GM18868 (cell line): Measurements from ENCODE around the gene PIGC.
A peak's percentile ranks its signal among the peaks of the same experiment; 100 is the strongest.

Experiments
- ATAC-seq: cut with Tn5 transposase; IDR thresholded peaks from one replicate; pipeline ENCODE4 v1.9.1; 2021; ENCODE audit warnings: mild to moderate bottlenecking, moderate library complexity; ENCODE audit not compliant: unreplicated experiment

PIGC gene

DNA sequence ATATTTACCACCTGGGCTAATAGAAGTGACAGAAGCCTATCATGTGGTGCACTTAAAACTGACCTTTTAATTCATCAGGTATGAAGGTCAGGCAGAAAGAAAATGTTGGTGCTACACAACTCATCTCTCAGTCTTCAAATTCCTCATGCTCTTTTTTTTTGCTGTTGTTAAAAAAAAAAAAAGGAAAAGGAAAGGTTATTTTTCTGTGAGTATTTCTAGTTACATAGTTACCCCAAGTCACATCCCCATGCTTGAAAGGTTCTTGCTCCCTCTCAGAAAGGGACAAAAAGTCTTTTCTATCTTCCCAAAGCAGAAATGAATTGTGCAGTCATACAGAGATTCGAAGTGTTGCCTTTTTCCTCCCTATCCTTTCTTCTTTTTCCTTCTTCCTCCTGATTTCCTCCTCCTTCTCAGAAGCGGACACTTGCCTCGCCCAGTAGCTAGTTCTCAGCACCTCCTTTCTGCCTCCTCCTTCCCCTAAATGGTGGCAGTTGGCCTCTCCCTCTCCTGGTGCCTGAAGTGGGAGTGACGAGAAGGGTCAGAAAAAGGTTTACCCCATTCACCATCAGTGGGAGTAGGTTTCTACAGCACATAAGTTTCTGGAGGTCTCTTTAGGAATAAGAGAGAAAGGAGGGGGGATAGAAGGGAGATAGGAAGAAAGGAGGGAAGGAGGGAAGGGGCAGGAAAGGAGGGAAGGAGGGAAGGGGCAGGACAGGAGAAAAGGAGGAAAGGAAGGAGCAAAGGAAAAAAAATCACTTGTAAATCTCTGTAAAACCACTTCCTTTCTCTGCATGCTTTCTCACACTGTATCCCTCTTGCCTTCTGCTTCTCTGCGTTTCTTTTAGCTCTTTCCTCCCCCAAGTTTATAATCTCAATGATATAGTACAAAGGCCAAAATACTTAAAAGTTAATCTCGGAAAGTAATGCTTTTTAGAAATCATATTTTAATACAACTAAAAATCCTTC is 43.8 kb downstream of the PIGC start:
- no peak for ATAC-seq

DNA sequence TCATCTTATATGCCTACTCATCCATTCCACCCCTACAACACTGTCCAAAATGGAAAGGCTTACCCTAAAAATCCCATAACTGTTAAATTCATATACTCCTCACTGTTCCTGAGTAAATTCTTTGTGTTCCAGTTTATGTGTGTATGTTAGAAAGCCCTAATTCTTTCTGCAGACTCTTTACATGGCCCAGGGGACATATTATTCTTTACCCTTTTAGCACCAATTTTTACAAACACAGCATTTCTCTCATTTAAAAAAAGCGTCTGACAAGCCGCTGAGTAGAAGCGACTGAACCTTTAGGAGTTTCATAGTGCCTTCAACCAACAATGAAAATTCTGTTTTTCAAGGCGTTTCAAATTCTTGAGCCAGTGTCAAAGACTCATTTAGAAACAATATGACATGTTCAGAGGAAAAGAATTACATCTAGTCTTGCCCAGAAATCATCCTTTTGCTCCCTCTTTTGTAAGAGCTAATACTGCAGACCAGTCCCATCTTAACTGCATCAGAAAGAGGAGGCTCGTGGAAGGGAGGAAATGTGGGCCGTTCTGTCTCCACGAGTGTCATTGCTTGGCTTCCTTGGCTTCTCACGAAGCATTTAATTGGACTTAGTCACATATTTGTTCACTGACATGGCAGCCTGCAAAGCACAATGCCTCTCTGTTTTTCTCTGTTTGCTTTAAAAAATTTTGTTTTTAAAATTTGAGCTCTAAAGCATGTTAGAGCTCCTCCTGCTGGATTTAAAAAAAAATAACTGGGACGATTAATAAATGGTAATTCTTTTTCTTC is 44.7 kb downstream of the PIGC start:
- peak; percentile 38 for ATAC-seq

DNA sequence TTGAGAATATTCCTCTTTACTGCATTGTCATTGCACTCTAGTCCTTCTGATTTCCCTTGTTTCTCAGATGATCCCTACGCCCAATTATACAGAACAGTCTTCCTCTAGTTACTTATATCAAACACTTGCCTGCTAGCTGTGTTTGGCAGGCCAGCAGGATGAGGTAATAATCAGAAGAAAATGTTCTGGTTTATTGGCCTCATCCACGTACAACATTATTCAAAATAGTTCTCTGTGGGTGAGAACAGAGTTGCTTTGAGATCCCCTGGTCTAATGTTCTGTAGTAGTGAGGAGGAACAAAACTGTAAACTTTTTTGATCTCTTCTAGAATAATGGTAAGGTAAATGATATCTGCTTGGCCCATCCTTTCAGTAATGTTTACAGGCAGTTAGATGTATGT is 45.7 kb downstream of the PIGC start:
- no peak for ATAC-seq

DNA sequence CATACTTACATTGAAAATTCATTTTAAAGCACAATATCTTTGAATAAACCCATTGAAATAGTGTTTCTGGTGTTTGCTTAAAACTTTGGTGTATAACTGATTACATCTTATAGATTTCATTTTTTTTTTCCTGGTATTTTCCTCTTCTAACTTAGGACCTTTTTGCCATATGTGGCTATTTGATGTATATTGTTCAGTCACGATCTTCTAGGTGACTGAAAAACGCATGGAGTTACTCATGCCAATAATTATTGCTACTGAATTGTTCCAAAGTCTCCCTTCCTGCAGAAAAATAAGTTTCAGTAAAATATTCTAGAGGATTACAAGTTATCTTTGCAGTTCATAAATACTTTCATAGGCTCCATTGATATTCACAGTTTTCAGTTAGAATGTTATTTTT is 46.2 kb downstream of the PIGC start:
- ATAC-seq, result no peak

DNA sequence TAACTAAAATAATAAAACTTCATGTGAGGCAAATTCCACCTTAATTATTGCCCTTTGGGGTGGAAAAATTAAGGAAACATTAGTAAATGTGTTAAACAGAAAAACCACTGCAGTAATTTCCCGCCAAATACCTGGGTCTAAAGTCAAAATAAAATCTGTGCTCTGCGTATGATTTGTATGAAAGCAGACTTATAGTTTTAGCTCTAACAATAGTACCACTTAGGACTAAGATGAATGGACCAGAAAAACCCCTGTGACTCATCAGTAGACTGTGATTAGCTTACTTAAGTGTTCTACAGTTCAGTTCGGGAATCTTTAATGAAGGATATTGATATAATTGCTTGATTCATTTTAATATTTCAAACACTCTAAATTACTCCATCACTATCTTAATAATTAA is 46.6 kb downstream of the PIGC start:
- peak; percentile 48 for ATAC-seq

DNA sequence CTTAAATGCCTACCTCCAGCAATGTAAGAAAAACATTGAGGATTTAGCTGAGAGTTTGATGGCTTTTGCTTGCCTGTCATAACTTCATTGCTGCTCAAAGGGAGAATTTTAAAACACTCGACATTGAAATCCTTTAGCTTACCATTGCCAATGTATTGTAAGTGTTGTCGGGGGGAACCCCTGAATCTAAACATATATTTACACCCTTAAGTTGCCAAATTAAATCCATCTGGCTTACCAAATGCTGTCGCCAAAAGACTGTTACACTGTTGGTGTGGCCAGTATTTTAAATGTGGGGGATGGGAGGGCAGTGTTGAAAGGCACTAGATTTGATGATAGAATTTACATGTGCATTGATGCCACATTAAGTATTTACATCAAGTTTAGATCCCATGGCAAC is 48.3 kb downstream of the PIGC start:
- ATAC-seq, result no peak

DNA sequence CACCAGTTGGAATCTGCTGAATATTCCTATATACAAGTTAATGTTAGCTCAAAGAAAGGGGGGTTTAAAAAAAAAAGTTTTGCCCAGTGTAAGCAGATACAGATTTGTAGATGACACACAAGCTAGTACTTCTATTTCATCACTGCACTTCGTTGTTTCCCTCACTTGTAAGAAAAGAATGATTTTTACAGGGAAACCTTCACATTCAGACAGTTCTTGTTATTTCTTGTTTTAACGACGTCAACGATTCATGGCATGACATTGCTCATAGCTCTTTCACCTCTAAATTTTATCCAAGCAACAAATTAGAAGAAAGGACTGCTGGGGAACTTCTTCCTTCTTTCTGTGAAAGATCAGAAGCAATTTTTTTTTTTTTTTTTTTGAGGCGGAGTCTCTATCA is 49.1 kb downstream of the PIGC start:
- no peak for ATAC-seq

DNA sequence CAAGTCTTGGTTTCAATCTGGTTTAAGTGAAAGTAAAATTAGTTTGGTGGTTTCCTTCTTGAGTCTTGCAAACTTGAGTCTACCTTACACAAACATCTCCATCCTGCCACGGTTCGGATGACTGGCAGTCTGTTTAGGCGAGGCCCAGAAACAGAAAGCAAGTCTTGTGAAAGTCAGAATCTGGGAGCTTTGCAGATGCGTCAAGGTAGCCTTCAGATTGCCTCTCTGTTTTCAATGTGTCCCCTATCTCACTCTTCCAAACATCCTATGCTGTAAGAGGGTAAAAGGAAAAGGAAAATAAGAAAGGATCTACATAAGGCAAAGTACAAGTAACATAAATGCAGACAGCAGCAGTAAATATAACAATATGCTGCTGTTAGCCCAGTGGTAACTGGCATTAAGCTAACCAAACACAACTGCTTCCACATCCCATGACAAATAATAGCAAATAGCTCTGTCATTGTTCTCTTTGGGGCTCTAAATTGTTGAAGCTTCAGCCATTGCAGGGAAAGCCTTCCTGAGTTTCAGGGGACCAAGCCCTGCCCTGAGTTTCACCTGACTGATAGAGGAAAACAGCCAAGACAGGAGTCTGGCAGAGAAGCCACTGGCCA is 49.6 kb downstream of the PIGC start:
- peak; percentile 59 for ATAC-seq

DNA sequence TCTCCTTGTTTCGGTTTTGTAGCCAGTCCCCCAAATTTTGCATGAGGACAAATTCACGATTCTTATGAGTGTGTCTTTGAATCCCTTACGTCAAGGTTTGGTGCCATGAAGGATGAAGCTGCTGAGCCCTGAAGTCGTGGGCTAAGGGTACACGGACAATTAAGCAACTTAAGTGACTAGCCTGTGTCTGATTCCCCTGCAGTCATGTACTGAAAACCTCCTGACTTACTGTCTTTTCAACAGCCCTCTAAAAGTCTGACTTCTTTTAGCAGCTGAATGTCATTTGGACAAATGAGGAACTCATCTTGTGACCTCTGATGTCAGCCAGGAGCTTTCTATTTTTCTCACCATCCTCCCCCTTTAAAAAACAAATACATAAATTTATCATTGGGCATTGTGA is 50.5 kb downstream of the PIGC start:
- peak; percentile 28 for ATAC-seq

DNA sequence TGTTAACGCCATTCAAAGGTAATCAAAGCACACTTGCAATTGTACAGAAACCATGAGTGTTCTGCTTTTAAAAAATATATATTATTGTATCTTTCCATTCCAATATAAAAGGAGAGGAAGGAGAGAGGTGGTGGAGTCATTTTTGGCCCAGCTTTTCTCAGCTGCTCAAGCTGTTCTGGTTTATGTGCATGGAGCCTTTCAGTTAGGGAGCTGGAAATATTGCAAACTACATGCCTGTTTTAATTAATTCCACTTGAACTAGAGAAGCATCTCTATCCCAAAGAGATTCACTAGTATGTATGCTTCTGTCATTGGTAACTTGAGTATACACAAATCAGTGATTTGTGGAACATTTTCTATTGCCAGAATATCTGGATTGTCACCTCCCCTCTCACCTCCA is 51.9 kb downstream of the PIGC start:
- no peak for ATAC-seq
